GM23338 (cell line): ENCODE data around the gene KIF19. TPM values are rescaled to one million over a fixed set of nuclear protein-coding genes. Genes with fewer than 3 reads are reported as not detected.
A peak's percentile ranks its signal among the peaks of the same experiment; 100 is the strongest.

Experiments used
- ATAC-seq: fragments of 200-7000 bp; cut with Tn5 transposase; 3 replicates; pipeline ENCODE4 v1.9.1; 2020
- DNase-seq: peaks from one replicate; pipeline ENCODE4 v3.0.0-alpha.2; 2015; ENCODE audit warnings: low spot score
- H2AFZ ChIP-seq: fragments of 200-600 bp; sonication (generic); 2 replicates; pipeline ENCODE4 v1.8.0; 2016; ENCODE audit warnings: antibody characterized with exemption, mild to moderate bottlenecking, moderate library complexity
- H3F3A ChIP-seq: fragments of 200-600 bp; sonication (generic); replicated peaks from 2 replicates; pipeline ENCODE4 v1.8.0; 2017; ENCODE audit warnings: antibody characterized with exemption, mixed run types, low read depth
- H3K27ac ChIP-seq: fragments of 200-600 bp; sonication (generic); 2 replicates; pipeline ENCODE4 v1.6.1; 2016; ENCODE audit warnings: low read depth
- H3K27me3 ChIP-seq: fragments of 200-600 bp; sonication (generic); 2 replicates; pipeline ENCODE4 v1.8.0; 2016; ENCODE audit warnings: mild to moderate bottlenecking, mixed run types, moderate library complexity; ENCODE audit not compliant: insufficient read depth
- H3K36me3 ChIP-seq: fragments of 200-600 bp; sonication (generic); 2 replicates; pipeline ENCODE4 v1.8.0; 2016; ENCODE audit warnings: mild to moderate bottlenecking; ENCODE audit not compliant: insufficient read depth
- H3K4me1 ChIP-seq: fragments of 200-600 bp; sonication (generic); 2 replicates; pipeline ENCODE4 v1.8.0; 2016; ENCODE audit warnings: mild to moderate bottlenecking, moderate library complexity; ENCODE audit not compliant: insufficient read depth
- H3K4me2 ChIP-seq: fragments of 200-600 bp; sonication (generic); 2 replicates; pipeline ENCODE4 v1.7.1; 2017; ENCODE audit warnings: mixed run types
- H3K4me3 ChIP-seq: fragments of 200-600 bp; sonication (generic); 2 replicates; pipeline ENCODE4 v1.6.1; 2016; ENCODE audit warnings: mixed run types
- H3K79me2 ChIP-seq: fragments of 200-600 bp; sonication (generic); replicated peaks from 2 replicates; pipeline ENCODE4 v1.8.0; 2017; ENCODE audit warnings: mild to moderate bottlenecking; ENCODE audit not compliant: insufficient read depth
- H3K9me2 ChIP-seq: fragments of 200-600 bp; sonication (generic); 2 replicates; pipeline ENCODE4 v1.8.0; 2017; ENCODE audit not compliant: insufficient read depth
- H4K20me1 ChIP-seq: fragments of 200-600 bp; sonication (generic); replicated peaks from 2 replicates; pipeline ENCODE4 v1.8.0; 2017; ENCODE audit warnings: mild to moderate bottlenecking; ENCODE audit not compliant: insufficient read depth
- H3K27ac Mint-ChIP-seq: 2 replicates; pipeline ENCODE4 v1.8.0; 2020; ENCODE audit warnings: inconsistent platforms, mild to moderate bottlenecking, moderate library complexity, mixed read lengths
- H3K27me3 Mint-ChIP-seq: 3 replicates; pipeline ENCODE4 v1.8.0; 2022; ENCODE audit warnings: low read depth, mild to moderate bottlenecking, moderate library complexity, mixed read lengths, inconsistent platforms; ENCODE audit not compliant: insufficient read depth, poor library complexity
- H3K36me3 Mint-ChIP-seq: 3 replicates; pipeline ENCODE4 v1.8.0; 2021; ENCODE audit warnings: low read depth, mild to moderate bottlenecking, inconsistent platforms, moderate library complexity, mixed read lengths
- H3K4me1 Mint-ChIP-seq: 3 replicates; pipeline ENCODE4 v1.8.0; 2020; ENCODE audit warnings: mild to moderate bottlenecking, inconsistent platforms, mixed read lengths
- H3K4me3 Mint-ChIP-seq: 3 replicates; pipeline ENCODE4 v1.8.0; 2021; ENCODE audit warnings: moderate library complexity, mild to moderate bottlenecking, inconsistent platforms, mixed read lengths
- H3K9me3 Mint-ChIP-seq: 3 replicates; pipeline ENCODE4 v1.8.0; 2020; ENCODE audit warnings: moderate library complexity, mild to moderate bottlenecking, inconsistent platforms, mixed read lengths
- CREB1 ChIP-seq: fragments of 250-450 bp; sonication (Bioruptor Pico); IDR thresholded peaks from 2 replicates; pipeline ENCODE4 v1.5.0; 2020; ENCODE audit warnings: low read depth, mild to moderate bottlenecking, moderate library complexity
- CTCF ChIP-seq, 2 experiments: fragments of 200-600 bp in 1 of 2; sonication (generic) in 1 of 2; conservative IDR thresholded peaks; 2 replicates each; pipeline versions ENCODE4 v1.5.1 to v1.6.1; 2016 to 2017; ENCODE audit warnings: antibody characterized with exemption in 2 of 2, low read depth in 2 of 2, mild to moderate bottlenecking in 2 of 2, moderate library complexity in 1 of 2
- ETS1 ChIP-seq: IDR thresholded peaks from 2 replicates; pipeline ENCODE4 v1.6.1; 2016; ENCODE audit warnings: antibody characterized with exemption
- EZH2 ChIP-seq: fragments of 200-600 bp; sonication (generic); IDR thresholded peaks from one replicate; pipeline ENCODE4 v1.8.0; 2017; ENCODE audit warnings: antibody characterized with exemption, mild to moderate bottlenecking, low read depth; ENCODE audit not compliant: unreplicated experiment
- EZH2phosphoT487 ChIP-seq: fragments of 200-600 bp; sonication (generic); IDR thresholded peaks from one replicate; pipeline ENCODE4 v1.8.1; 2018; ENCODE audit warnings: antibody characterized with exemption; ENCODE audit not compliant: unreplicated experiment
- NANOG ChIP-seq: IDR thresholded peaks from 2 replicates; pipeline ENCODE4 v1.6.1; 2016; ENCODE audit warnings: antibody characterized with exemption, borderline replicate concordance
- POLR2AphosphoS5 ChIP-seq: IDR thresholded peaks from 2 replicates; pipeline ENCODE4 v1.6.1; 2016; ENCODE audit warnings: antibody characterized with exemption, low read depth
- REST ChIP-seq: IDR thresholded peaks from one replicate; pipeline ENCODE4 v1.6.1; 2018; ENCODE audit warnings: antibody characterized with exemption; ENCODE audit not compliant: unreplicated experiment
- STAT1 ChIP-seq: IDR thresholded peaks from one replicate; pipeline ENCODE4 v1.6.1; 2016; ENCODE audit warnings: antibody characterized with exemption; ENCODE audit not compliant: unreplicated experiment
- ZNF114 ChIP-seq: fragments of 250-450 bp; sonication (Bioruptor Pico); IDR thresholded peaks from 2 replicates; pipeline ENCODE4 v1.5.0; 2020; ENCODE audit warnings: mild to moderate bottlenecking, moderate library complexity
- polyA plus RNA-seq: library from polyadenylated mRNA; unstranded; fragments of >200 nt; fragmentation: Nextera tagmentation; extraction: Ambion mirVana; gene quantifications from 2 replicates; pipeline ENCODE4 v1.2.1, GENCODE V29; 2016
- total RNA-seq: library from RNA; depleted of rRNA; stranded (reverse); fragments of >200 nt; shearing (Covaris generic); gene quantifications from 2 replicates; pipeline ENCODE4 v1.2.3, GENCODE V29; 2014

Gene KIF19
- total and polyA plus RNA-seq, 2 experiments from 2014 or later = 0.35 to 0.36 TPM

GRCh38 chr17:74325376-74325742, 667 bp upstream of the KIF19 start:
- Histone ChIP-seq H3K4me3 (peak overlapping the region; percentile 68), H3K79me2 (no peaks in the 10 kb centered on the region), H3K27ac (no peak overlapping the region), H3K27me3 (peaks cover 31% of the 10 kb centered on the region), H3K36me3 (no peaks in the 10 kb centered on the region), H3K9me2 (no peaks in the 10 kb centered on the region), H3K4me2 (peak overlapping the region; percentile 92), H4K20me1 (no peaks in the 10 kb centered on the region), H2AFZ (peak overlapping the region; percentile 93), H3F3A (no peaks in the 10 kb centered on the region), H3K4me1 (peaks cover 4% of the 10 kb centered on the region; the same call in 1 of the 2 replicates)
- Mint-ChIP-seq H3K27me3 (peaks cover 30% of the 10 kb centered on the region), H3K27ac (no peak overlapping the region), H3K4me3 (peak overlapping the region; percentile 63), H3K9me3 (no peaks in the 10 kb centered on the region), H3K4me1 (peaks cover 18% of the 10 kb centered on the region), H3K36me3 (no peaks in the 10 kb centered on the region; the same call in 2 of the 3 replicates)
- ATAC-seq (peak; percentile 17), DNase-seq (peak; percentile 37)
- TF ChIP-seq REST (no peak), NANOG (no peak), CREB1 (CRISPR knock-in tag) (no peak), EZH2phosphoT487 (no peak), EZH2 (no peak), POLR2AphosphoS5 (no peak), STAT1 (no peak)

- Histone ChIP-seq H3K27ac (no peak overlapping the region), H3F3A (no peaks in the 10 kb centered on the region), H3K27me3 (peaks cover 31% of the 10 kb centered on the region), H3K4me2 (peak overlapping the region; percentile 92), H3K4me3 (peak overlapping the region; percentile 68), H3K36me3 (no peaks in the 10 kb centered on the region), H3K79me2 (no peaks in the 10 kb centered on the region), H4K20me1 (no peaks in the 10 kb centered on the region), H3K9me2 (no peaks in the 10 kb centered on the region), H2AFZ (peak overlapping the region; percentile 93), H3K4me1 (peaks cover 4% of the 10 kb centered on the region; the same call in 1 of the 2 replicates)
- Mint-ChIP-seq H3K27ac (no peak overlapping the region), H3K4me1 (peaks cover 18% of the 10 kb centered on the region), H3K9me3 (no peaks in the 10 kb centered on the region), H3K27me3 (peaks cover 30% of the 10 kb centered on the region), H3K4me3 (peak overlapping the region; percentile 62), H3K36me3 (no peaks in the 10 kb centered on the region; the same call in 2 of the 3 replicates)
- DNase-seq (peak; percentile 33), ATAC-seq (peak; percentile 23)
- TF ChIP-seq CREB1 (CRISPR knock-in tag) = no peak
- TF ChIP-seq NANOG = no peak
- no peak for TF ChIP-seq ZNF114 (CRISPR knock-in tag)
- no peak for TF ChIP-seq CTCF (conservative IDR thresholded peaks at IDR 0.05; ENCODE audit: low read depth in 2 of 2)
- no peak for TF ChIP-seq ETS1
- no peak for TF ChIP-seq EZH2
Measured at GRCh38 chr17:74326506-74326905, 480 bp downstream of the KIF19 start.
